GM21737 (cell line): Measurements from ENCODE around the gene DENND6B.

Source experiments
- ATAC-seq: cut with Tn5 transposase; IDR thresholded peaks from one replicate; pipeline ENCODE4 v1.9.1; 2021; ENCODE audit warnings: mild to moderate bottlenecking, moderate library complexity; ENCODE audit not compliant: unreplicated experiment

DENND6B gene

GRCh38 chr22:50289942-50290630 is 36.7 kb downstream of the DENND6B start:
- ATAC-seq = no peak

GRCh38 chr22:50289151-50289941 is 37.5 kb downstream of the DENND6B start:
- ATAC-seq = no peak

- ATAC-seq = no peak
These were observed 39.1 kb downstream of the DENND6B start for GRCh38 chr22:50287731-50288130.

GRCh38 chr22:50286701-50287318 is 40.0 kb downstream of the DENND6B start:
- no peak for ATAC-seq

GRCh38 chr22:50286275-50286674 is 40.5 kb downstream of the DENND6B start:
- no peak for ATAC-seq

GRCh38 chr22:50285568-50286229 is 41.1 kb downstream of the DENND6B start:
- ATAC-seq = no peak

- no peak for ATAC-seq
These were observed 42.3 kb downstream of the DENND6B start for GRCh38 chr22:50284479-50284878.

- ATAC-seq = no peak
These were observed 43.0 kb downstream of the DENND6B start for GRCh38 chr22:50283821-50284220.

GRCh38 chr22:50282361-50283155 is 44.3 kb downstream of the DENND6B start:
- ATAC-seq = no peak

- ATAC-seq = no peak
These were observed 44.9 kb downstream of the DENND6B start for GRCh38 chr22:50281957-50282356.

- ATAC-seq = no peak
These were observed 45.4 kb downstream of the DENND6B start for GRCh38 chr22:50281384-50281760.

GRCh38 chr22:50280708-50281383 is 46.0 kb downstream of the DENND6B start:
- no peak for ATAC-seq

GRCh38 chr22:50280022-50280707 is 46.6 kb downstream of the DENND6B start:
- no peak for ATAC-seq

GRCh38 chr22:50278956-50279619 is 47.7 kb downstream of the DENND6B start:
- no peak for ATAC-seq

- ATAC-seq = no peak
These were observed 48.4 kb downstream of the DENND6B start for GRCh38 chr22:50278461-50278860.

- no peak for ATAC-seq
These were observed 49.1 kb downstream of the DENND6B start for GRCh38 chr22:50277761-50278160.

GRCh38 chr22:50276143-50276542 is 50.7 kb downstream of the DENND6B start:
- ATAC-seq = no peak

- no peak for ATAC-seq
These were observed 51.4 kb downstream of the DENND6B start for GRCh38 chr22:50275181-50276055.
